NCI-H446 treated with DMSO at 0.1 percent for 48 hours (cell line): ENCODE results near the gene FAM78A.

Experiments used
- DNase-seq: peaks from one replicate; lab custom pipeline; 2025; lab: John Stamatoyannopoulos, UW

The FAM78A gene

DNA sequence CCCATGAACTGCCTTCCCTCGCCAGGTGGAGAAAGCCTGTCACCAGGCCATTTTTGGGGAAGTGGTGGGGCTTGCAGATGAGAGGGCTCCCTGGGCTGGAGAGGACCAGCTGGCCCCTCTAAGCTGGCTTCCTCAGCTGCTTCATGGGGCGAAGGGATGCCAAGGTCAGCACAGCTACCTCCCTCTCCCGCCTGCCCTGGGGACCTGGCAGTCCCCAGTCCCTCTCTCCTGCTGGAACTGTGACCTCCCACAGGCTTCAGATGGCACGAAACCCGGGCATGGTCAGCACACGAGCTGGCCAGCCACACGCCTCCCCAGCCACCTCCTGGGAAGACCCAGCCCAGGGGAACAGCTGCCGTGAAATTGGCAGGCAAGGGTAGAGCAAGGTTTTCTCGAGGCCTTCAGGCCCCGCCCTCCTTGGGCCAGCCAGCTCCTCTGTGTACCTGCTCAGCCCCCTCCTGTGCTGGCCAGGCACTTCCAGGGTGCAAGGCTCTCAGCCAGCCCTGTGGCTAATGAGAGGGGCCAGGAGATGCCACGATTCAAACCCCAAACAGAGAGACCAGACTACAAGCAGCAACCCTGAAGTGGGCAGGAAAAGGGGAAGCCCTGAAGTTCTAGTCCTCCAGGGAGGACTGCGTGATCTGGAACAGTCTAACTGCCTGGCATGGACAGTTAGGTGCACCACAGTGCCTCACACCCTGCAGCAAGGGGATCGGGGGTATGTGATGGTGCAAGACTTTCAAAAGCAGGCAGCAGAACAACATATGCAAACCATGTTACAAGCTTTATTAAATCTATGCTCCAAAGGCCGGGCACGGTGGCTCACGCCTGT lies 26.1 kb upstream of the FAM78A start:
- no peak for DNase-seq

DNA sequence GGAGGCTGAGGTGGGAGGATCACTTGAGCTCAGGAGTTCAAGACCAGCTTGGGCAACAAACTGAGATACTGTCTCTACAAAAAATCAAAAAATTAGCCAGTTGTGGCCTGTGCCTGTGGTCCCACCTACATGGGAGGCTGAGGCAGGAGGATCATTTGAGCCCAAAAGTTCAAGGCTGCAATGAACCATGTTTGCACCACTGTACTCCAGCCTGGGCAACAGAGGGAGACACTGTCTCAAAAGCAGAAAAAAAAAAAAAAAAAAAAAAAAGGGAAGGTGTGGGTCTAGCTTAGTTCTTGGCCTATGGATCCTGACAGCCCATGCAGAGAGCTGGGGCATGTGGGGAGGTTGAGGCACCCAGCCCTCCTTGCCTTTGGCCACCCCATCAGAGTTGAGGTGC lies 24.1 kb upstream of the FAM78A start:
- DNase-seq, result no peak

DNA sequence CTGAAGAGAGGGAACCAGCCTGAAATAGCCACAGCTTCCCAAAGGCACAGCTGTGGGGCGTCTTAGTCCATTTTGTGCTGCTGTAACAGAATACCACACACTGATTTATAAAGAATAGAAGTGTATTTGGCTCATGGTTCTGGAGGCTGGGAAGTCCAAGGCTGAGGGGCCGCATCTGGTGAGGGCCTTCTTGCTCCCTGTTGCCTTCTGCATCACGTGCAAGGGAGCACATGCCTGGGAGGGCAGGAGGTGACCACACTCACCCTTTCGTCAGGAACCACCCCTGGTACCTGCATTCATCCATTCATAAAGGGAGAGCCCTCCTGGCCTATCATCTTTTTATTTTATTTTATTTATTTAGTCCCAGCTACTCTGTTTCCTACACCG lies 23.6 kb upstream of the FAM78A start:
- no peak for DNase-seq

DNA sequence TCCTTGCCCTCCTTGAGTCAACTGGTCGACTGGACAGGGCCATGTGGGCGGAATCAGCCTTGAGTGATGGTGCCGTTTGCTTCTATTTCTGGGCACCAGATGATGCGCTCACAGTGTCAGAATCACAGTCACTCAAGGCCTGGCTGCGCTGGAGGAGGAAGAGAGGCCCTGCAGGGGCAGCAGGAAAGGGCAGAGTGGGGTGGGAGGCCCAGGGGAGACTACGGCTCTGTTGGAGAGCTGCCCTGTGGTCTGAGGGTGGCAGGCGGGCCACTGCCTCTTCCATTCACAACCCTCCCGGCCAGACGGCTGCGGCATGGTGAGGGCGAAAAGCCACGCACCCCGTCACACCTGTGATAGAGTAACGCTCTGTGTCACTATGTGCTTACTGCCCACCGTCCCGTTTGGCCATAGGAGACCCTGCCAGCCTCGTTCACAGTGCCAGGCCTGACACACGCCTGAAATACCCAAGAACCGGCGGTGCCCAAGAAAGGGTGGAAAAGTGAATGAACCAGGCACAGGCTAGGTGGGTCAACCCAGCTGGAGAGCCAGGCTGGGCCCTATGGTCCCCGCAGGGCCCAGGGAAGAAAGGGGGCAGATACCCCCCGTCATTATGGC lies 23.1 kb upstream of the FAM78A start:
- DNase-seq, result no peak

DNA sequence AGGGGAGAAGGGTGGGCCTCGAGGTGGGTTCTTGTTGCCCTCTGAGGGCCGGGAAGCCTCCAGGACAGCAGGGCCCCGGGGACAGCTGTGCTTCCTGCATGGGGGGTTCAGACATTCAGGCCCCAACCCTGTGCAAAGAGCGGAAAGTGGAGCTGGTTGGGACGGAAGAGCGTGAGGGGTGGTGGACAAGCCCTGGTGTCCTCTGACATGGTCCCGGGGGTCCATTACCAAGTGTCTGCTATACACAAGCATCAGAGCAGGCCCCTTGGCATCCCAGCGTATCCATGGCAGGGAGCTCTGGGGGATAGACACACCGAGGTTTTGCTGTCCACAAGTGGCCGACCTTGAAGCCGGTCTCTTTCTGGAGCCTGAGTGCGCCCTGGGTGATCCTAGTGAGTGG lies 22.5 kb upstream of the FAM78A start:
- DNase-seq, result no peak

DNA sequence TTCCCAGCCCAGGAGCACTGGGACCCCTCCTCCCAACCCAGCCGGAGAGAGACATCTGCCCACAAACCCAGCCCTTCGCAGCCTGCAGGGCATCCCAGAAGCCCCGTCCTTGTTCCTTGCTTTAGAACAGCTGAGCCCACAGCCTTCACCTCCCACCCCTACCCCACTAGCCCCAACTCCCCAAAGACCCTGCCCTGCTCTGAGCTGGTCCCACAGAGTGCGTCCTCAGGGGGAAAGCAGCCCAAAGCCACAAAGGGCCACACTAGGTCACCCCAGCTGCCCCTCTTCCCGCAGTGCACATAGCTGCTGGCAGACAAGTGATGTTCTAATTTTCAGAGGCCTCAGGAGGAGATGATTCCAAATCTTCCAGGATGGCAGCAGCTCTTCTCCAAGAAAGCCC lies 22.0 kb upstream of the FAM78A start:
- no peak for DNase-seq

DNA sequence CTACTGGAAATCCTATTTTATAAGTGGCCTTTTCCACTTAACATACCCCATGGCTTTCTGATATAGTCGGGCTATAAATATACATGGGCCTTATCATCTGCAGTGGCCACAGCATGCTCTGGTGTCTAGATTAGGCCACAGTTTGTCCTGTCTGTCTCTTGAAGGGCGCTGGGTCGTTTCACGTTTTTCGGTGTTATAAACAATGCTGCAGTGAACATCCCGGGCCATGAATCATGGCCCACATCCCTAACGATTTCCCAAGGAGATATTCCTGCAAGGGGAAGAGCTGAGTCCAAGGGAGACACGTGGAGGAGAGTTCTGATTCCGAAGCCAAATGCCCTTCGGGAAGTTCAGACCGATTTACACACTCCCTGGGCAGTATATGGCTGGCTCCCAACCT lies 21.6 kb upstream of the FAM78A start:
- no peak for DNase-seq

DNA sequence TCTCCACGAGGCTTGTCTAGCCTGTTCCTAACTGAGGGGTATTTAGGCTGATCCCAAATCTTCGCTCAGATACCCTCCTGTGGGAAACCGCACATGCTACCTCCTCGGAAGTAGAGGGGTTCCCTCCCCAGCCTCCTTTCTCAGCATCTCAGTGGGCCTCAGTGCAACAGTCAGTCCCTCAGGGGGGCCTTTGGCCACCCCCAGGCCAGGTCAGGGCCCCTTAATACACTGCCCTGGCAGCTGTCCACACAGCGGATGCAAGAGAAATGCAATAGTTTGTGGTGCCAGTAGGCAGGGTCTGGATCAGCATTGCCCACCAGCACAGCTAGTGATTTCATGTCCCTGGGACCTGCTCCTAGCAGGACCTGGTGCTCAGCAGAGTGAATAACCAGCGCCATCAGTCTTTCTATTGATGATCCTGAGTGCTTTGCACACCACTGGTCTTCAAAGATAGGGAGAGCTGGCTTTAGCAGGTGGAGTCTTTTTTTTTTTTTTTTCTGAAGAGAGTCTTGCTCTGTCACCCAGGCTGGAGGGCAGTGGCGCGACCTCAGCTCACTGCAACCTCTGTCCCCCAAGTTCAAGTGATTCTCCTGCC lies 20.7 kb upstream of the FAM78A start:
- DNase-seq, result no peak

DNA sequence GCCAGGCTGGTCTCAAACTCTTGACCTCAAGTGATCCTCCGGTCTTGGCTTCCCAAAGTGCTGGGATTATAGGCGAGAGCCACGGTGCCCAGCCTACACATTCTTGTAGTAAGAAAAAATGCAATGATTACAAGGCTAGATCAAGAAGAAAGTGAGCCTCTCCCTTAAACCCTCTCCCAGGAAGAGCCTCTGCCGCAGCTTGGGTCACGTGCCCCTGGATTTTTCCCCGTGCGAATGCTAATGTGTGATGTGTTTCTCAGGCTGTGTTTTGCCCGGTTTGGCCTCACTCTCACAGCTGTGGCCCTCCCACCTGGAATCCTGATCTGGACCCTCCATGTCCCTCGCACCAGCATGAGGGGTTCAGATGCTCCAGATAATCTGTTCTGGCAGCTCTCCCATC lies 20.1 kb upstream of the FAM78A start:
- no peak for DNase-seq

DNA sequence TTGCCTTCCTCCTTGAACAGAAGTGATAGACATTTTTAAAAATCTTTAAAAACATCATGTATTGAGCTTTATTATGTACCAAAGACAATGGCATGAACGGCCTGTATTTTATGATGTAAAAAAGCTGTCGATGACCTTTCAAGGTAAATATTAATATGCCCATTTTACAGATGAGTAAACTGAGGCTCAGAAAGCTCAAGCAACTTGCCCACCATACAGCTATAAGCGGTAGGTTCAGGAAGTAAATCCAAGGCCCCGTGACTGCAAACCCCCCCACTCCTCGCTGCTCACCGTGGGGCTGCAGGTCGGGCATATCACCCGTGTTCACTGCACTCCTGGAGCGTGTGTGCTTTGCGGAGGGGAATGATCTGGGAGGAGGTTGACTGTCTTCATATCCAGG lies 16.6 kb upstream of the FAM78A start:
- no peak for DNase-seq

DNA sequence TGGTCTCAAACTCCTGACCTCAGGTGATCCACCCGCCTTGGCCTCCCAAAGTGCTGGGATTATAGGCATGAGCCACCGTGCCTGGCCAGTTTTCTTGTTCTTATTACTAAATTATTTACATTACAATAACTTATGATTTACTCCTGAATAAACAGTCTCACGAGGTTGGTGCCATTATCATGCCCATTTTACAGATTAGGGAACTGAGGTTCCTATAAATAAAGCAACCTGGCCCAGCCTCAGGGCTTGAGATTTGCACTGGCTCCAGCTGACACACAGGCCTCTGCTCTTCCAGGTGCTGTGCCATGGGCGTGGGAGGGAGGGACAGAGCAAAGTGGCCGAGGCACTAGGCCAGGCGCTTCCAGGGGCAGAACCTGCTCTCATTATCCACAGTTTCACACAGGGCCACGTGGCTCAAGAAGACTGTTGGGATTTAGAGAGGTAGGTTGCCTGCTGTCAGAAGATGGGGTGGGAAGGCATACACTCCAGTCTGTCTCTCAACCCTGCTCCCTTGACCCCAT lies 15.5 kb upstream of the FAM78A start:
- DNase-seq, result no peak

DNA sequence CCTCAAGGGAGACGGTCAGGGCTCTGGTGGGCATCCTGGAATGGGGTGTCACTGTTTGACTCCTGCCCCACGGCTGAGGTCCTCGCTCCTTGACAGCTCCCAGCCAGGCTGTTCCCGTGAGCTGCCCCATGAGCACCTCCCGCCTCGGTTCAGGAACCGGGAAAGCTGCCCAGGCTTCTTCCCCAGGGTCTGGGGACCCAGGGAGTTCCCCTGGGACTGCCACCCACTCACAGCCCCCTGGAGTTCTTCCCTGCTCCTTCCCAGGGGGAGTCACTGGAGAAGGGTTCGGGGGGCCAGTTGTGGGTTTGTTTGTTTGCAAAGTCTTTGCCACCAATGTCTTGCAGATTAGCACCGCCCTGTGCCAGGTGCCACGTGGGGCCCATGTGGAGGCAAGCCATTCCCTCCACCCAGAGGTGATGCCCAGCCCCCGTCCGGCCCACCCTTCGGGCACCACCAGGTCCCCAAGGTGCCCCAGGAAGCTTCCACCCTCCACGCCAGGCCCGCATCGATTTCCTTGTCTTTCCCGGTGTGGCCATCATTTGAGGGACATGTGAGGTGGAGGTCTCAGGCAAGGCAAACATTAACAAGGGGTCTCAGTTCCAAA lies 14.6 kb upstream of the FAM78A start:
- no peak for DNase-seq

DNA sequence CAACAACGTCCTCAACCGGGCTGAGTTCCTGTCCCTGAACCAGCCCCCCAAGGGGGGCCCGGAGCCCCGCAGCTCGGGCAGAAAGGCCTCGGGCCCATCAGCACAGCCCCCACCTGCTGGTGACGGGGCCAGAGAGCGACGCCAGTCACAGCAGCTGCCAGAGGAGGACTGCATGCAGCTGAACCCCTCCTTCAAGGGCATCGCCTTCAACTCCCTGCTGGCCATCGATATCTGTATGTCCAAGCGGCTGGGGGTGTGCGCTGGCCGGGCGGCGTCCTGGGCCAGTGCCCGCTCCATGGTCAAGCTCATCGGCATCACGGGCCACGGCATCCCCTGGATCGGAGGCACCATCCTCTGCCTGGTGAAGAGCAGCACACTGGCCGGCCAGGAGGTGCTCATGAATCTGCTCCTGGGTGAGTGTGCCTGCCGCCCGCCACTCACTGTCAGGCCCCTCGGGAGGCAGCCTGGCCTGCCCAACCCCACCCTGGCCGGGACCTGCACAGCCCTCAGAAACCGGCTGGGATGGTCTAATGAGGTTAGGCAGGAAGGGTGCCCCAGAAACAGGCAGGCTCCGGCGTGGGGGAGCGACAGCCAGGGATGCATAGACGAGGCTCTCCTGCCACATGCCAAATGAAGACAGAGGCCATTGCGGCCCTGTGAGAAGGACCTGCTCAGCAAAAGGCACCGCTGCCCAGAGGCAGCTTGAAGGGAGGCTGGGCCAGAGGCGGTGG lies 13.9 kb upstream of the FAM78A start:
- no peak for DNase-seq

DNA sequence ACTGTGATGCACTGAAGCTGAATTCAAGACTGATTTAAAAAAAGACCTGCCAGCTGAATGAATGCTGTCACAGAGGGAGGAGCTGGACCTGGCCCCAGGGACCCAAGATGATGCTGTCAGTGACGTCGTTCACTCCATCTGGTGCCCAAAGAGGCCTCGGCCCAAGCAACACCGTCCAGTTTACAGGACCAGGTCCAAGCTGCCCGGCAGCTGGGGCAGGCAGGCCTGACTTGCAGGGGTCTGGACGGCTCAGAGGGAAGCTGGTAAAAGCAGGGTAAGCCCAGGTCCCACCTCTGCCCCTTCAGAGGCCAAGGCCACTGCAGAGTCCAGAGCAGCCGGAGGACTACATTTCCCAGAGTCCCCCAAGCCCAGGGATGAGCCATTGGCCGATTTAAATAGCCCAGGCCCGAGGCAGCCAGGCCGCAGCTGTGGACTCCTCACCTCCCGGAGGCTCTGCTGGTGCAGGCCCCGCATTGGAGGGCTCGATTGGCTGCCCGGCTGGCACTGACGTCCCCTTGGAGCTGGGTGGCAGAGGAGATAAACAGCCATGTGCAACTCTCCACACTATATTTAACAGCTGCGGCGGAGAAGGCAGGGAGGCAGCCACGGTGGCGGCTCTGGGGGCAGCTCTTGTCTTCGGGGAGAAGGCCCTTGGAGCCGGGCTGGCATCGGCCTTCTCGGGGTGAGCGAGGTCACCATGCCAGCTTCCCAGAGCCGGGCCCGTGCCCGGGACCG lies 13.2 kb upstream of the FAM78A start, which contains the start of gene PLPP7:
Gene PLPP7 (plus strand): TSS at position 423 of the 735 bp plus-strand sequence. CDS start 275 bp downstream, at position 698.
- DNase-seq, result no peak

DNA sequence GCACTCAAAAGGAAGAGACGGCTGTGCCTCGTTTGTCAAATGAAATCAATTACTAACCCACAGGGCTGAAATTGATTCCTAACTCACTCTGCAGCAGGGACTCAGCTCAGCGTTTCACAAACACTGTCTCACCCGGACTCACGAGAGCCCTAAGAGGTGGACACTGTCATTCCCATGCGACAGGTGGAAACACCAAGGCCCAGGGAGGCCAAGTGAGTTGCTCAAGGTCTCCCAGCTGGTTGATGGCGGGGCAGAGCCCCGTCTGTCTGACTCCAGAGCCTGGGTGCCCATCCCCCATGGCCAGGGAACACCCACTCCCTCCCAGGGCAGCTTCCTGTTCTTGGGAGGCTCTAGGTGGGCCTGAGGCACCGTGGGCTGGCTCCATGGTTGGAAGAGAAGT lies 11.9 kb upstream of the FAM78A start:
- no peak for DNase-seq

DNA sequence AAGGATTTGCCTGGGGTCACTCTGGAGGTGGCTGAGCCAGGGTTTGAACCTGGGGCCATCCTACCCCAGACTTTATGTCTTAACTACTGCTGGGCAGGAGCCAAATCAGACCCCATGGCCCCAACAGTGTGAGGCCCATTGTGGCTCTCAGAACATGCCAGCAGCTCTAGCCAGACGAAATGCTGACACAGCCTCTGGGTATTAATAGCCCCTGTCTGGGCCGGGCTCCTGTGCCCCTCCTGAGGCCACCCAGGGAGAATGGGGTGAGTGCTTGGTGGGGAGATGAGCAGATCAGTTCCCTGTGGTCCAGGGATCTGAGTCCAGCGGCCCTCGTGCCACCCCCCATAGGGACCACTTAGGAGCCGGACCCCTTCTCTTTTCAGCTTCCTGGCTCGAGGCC lies 11.0 kb upstream of the FAM78A start:
- no peak for DNase-seq

DNA sequence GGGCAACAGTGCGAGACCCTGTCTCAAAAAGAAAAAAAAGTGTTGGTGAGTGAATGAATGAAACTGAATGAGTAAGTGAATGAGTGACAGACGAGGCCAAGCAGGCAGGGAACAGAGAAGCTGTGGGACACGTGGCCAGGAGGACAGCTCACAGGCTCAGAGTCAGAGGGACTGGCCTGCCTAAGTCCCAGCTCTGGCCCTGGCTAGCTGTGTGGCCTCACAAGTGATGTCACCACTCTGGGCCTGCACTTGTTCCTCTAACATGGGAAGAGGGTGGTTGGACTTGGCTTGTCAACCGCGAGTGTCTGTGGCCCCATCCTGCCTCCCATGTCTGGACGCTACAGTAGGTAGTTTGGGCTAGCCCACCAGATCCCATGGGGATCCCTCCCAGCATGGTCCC lies 8.5 kb upstream of the FAM78A start:
- no peak for DNase-seq

DNA sequence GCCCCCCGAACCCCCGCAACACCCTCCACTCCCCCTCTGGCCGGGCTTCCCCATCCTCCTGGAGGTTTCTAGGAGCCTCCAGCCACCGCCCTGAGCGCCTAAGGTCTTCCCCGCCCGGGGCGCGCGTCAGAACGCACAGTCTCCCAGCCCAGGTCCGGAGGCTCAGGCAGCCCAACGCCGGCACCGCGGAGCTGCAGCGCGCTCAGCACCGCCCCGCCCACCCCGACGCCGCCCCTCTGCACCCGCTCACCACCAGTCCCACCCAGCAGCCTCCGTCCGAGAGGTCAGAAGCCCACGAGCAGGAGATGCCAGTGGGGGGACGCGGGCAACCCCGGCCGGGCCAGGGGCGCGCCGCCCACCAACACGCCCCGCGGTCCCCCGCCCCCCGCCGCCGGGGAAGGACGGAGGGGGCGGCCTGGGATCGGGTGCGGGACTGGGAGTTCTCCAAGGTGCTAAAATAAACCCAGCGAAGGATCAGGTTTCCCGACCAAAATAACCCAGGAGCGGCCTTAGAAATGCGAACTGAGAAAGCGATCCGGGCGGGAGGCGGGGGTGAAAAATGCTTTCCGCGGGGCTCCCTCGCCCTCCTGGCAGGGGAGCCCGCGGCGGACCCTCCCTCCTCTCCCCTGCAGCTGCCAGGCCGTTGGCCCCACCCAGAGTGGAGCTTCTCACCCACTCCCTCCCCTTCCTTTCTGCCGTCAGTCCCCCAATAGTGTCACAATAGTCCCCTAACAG lies 6.5 kb upstream of the FAM78A start:
- DNase-seq, result no peak

DNA sequence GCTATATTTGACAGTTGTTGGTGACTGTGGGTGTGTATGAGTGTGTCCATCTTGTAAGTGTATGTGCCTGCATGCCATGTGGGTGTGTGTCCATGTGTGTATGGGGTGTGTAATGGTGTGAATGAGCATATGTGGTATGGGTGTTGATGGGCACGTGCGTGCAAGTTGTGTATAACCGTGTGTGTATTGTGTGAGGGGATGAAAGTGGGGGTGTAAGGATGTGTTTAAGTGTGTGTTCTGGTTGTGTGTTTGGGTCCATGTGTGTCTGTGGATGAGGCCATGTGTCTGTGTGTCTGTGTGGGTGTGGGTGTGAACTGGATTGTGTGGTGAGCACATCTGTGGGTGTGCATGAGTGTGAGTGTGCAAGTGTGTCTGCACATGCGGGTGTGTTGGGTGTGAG lies 5.9 kb upstream of the FAM78A start:
- no peak for DNase-seq

DNA sequence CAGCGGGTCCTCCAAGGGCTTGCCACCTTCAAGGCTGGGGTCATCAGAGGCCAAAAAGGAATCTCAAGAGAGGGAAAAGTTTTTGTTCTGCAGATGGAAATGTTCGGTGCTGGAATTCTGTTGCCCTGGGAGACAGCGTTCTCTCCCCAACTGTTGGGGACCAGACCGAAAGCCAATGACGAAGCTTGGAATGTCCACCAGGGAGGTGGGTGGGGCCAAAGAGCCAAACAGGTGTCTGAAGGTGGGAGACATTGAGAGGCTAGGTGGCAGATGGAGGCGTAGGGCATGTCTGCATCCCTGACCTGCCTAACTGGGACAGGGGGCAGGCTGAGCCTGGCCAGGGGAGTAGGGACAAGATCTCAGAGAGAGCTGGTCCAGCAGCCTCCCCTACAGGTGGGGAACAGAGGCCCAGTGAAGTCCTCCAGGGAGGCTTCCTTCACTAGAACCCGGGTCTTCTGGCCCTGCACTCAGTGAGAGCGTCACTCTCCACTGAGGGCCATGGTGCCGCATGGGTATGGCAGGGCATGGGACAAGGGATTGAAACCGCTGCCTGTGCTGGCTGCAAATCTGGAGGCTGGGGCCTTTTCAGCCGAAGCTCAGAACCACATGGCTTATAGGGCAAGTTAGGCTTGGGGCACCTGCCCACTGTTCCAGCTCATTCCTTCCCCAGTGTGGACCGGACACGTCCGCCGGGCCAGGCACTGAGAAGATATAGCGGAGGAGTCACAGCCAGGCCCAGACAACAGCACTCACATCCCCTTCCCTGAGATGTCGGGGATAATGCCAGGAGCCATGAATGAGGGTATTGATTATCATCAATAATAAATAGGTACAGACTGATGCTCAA lies 5.0 kb upstream of the FAM78A start:
- DNase-seq, result no peak
